Astrocyte (in vitro differentiated cells and primary cell): ENCODE measurements around the gene RASA4. TPM values are rescaled to one million over a fixed set of nuclear protein-coding genes. Genes with fewer than 3 reads are reported as not detected.
"Not testable (repeated sequence)": the region's sequence is repeated elsewhere in the genome, so short reads cannot be mapped to it uniquely, and the experiment has no call there.

Source experiments
- DNase-seq: peaks from one replicate; pipeline ENCODE4 v3.0.0-alpha.2; 2010; ENCODE audit warnings: low read depth
- FAIRE-seq: peaks from 2 replicates; lab custom pipeline; 2011; peaks lifted over from hg19 to GRCh38; lab: Jason Lieb, UNC
- H2AFZ ChIP-seq: 2 replicates; pipeline ENCODE4 v1.6.0; 2012; ENCODE audit warnings: low read depth, low read length, inconsistent platforms
- H3K27ac ChIP-seq: 2 replicates; pipeline ENCODE4 v1.5.1; 2011; ENCODE audit warnings: low read depth, low read length, inconsistent platforms
- H3K27me3 ChIP-seq: 2 replicates; pipeline ENCODE4 v1.6.0; 2011; ENCODE audit warnings: low read length, inconsistent platforms; ENCODE audit not compliant: insufficient read depth
- H3K36me3 ChIP-seq: 2 replicates; pipeline ENCODE4 v1.5.1; 2011; ENCODE audit warnings: low read length, inconsistent platforms; ENCODE audit not compliant: insufficient read depth
- H3K4me1 ChIP-seq: 2 replicates; pipeline ENCODE4 v1.5.1; 2011; ENCODE audit warnings: low read length, inconsistent platforms; ENCODE audit not compliant: insufficient read depth
- H3K4me2 ChIP-seq: 2 replicates; pipeline ENCODE4 v1.6.0; 2012; ENCODE audit warnings: low read length, inconsistent platforms
- H3K4me3 ChIP-seq: 2 replicates; pipeline ENCODE4 v1.5.1; 2011; ENCODE audit warnings: low read depth, mild to moderate bottlenecking, low read length, inconsistent platforms; ENCODE audit not compliant: insufficient read depth
- H3K79me2 ChIP-seq: 2 replicates; pipeline ENCODE4 v1.6.0; 2012; ENCODE audit warnings: mild to moderate bottlenecking, low read length, inconsistent platforms; ENCODE audit not compliant: insufficient read depth
- H3K9ac ChIP-seq: 2 replicates; pipeline ENCODE4 v1.6.0; 2012; ENCODE audit warnings: mild to moderate bottlenecking, low read length, inconsistent platforms
- H3K9me3 ChIP-seq: 2 replicates; pipeline ENCODE4 v1.5.1; 2012; ENCODE audit warnings: low read depth, mild to moderate bottlenecking, low read length, inconsistent platforms; ENCODE audit not compliant: insufficient read depth
- H4K20me1 ChIP-seq: 2 replicates; pipeline ENCODE4 v1.6.0; 2012; ENCODE audit warnings: low read length, inconsistent platforms; ENCODE audit not compliant: insufficient read depth
- H3K27ac Mint-ChIP-seq: one replicate; pipeline ENCODE4 v1.8.0; 2021; ENCODE audit warnings: mild to moderate bottlenecking, mixed read lengths; ENCODE audit not compliant: unreplicated experiment
- H3K27me3 Mint-ChIP-seq: one replicate; pipeline ENCODE4 v1.8.0; 2021; ENCODE audit warnings: low read depth, mixed read lengths; ENCODE audit not compliant: unreplicated experiment
- H3K36me3 Mint-ChIP-seq: one replicate; pipeline ENCODE4 v1.8.0; 2021; ENCODE audit warnings: low read depth, mixed read lengths; ENCODE audit not compliant: unreplicated experiment
- H3K4me1 Mint-ChIP-seq: one replicate; pipeline ENCODE4 v1.8.0; 2021; ENCODE audit warnings: low read depth, mixed read lengths; ENCODE audit not compliant: unreplicated experiment
- H3K4me3 Mint-ChIP-seq: one replicate; pipeline ENCODE4 v1.8.0; 2021; ENCODE audit warnings: mild to moderate bottlenecking, moderate library complexity, mixed read lengths; ENCODE audit not compliant: unreplicated experiment
- H3K9me3 Mint-ChIP-seq: one replicate; pipeline ENCODE4 v1.8.0; 2021; ENCODE audit warnings: mild to moderate bottlenecking, mixed read lengths; ENCODE audit not compliant: unreplicated experiment
- total RNA-seq: library from RNA; stranded (reverse); gene quantifications from 2 replicates; pipeline ENCODE4 v1.2.1, GENCODE V29; 2021

RASA4 gene
- total RNA-seq, 1 donor from 2014 or later = 7.2 TPM

DNA sequence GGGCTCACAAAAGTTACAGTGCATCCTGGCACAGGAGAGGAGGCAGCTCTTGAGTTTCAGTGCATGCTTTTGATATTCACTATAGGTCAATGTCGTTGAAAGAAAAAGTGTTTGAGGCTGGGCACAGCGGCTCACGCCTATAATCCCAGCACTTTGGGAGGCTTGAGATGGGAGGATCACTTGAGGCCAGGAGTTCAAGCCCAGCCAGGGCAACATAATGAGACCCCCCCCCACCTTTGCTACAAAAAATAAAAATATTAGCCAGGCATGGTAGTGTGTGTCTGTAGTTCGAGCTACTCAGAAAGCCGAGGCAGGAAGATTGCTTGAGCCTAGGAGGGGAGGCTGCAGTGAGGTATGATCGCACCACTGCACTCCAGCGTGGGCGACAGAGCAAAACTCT, 1.6 kb upstream of the RASA4 start:
- H3K36me3 Mint-ChIP-seq, H3K27ac Mint-ChIP-seq, H3K4me1 ChIP-seq: not testable (repeated sequence)

DNA sequence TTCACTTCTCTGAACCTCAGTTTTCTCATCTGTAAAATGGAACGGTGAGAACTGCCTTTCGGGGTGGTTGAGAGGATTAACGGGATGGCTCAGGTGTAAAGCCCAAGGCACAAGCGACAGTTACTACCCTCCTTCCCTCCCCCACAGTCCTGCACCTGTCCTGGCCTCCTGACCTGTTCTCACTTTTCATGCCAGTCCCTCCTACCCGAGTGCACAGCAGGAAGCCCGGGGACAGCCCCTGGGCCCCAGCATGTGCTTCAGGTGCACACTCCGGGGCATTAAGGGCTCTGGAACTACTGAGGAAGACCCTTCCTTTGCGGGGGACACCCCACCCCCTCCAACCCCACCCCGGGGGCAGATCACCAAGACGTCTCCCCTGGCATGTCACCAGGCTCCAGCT, 626 bp downstream of the RASA4 start:
- not testable (repeated sequence) for H4K20me1 ChIP-seq, FAIRE-seq, H3K4me1 Mint-ChIP-seq, DNase-seq, H3K4me3 ChIP-seq, H3K9me3 ChIP-seq, H3K4me3 Mint-ChIP-seq, H3K36me3 Mint-ChIP-seq, H3K27me3 Mint-ChIP-seq, H3K27ac Mint-ChIP-seq, H3K9me3 Mint-ChIP-seq, H3K27ac ChIP-seq, H3K9ac ChIP-seq, H2AFZ ChIP-seq, H3K4me2 ChIP-seq, H3K36me3 ChIP-seq, H3K27me3 ChIP-seq, H3K79me2 ChIP-seq, H3K4me1 ChIP-seq

More for the DNA sequence above, 1.6 kb upstream of the RASA4 start:
- DNase-seq, H3K36me3 ChIP-seq, H3K9ac ChIP-seq, H3K4me2 ChIP-seq, H3K9me3 Mint-ChIP-seq, H3K79me2 ChIP-seq, H4K20me1 ChIP-seq, H3K27me3 Mint-ChIP-seq, H3K27ac ChIP-seq, FAIRE-seq, H3K27me3 ChIP-seq, H3K9me3 ChIP-seq, H3K4me1 Mint-ChIP-seq, H3K4me3 ChIP-seq, H3K4me3 Mint-ChIP-seq, H2AFZ ChIP-seq: not testable (repeated sequence)

DNA sequence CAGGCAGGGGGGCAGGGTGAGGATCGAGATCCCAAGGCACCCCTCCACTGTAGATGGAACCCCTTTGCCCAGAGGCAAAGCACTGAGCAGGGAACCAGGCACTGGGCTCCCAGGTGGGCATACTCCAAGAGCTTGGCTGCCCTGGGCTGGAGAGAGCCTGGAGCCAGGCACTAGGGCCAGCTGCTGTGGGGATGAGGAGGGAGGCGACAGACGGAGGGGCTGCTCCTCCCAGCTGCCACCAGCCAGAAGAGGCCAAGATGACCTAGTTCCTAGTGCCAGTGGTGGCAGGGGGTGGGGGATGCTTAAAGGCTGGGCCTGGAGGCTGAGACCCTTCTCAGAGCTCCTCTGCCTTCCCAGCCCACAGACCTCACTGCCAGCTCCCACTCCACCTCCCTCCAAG, 1.7 kb downstream of the RASA4 start:
- FAIRE-seq, H2AFZ ChIP-seq, H3K36me3 ChIP-seq, H3K4me2 ChIP-seq, H3K27ac Mint-ChIP-seq, H3K79me2 ChIP-seq, H3K4me3 ChIP-seq, H3K4me1 ChIP-seq, H3K27ac ChIP-seq, H3K4me3 Mint-ChIP-seq, H3K9me3 Mint-ChIP-seq, H3K9ac ChIP-seq, H3K9me3 ChIP-seq, H3K4me1 Mint-ChIP-seq, H3K36me3 Mint-ChIP-seq, H3K27me3 Mint-ChIP-seq, DNase-seq, H3K27me3 ChIP-seq, H4K20me1 ChIP-seq: not testable (repeated sequence)

DNA sequence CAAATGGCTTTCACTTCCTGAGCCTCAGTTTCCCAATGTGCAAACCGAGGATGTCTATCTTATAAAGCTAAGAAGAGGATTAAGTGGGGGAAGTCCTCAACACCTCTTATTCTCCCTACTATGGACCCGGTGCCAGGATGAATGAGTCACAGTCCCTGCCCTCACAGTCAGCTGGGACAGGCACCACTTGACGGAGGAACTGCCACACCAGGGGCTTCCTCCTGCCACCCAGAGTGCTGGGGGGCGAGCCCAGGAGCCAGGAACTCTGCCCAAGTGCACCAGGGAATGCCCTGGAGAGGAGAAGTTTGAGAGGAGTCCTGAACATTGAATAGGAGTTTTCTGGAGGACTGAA, 2.2 kb downstream of the RASA4 start:
- H3K9me3 ChIP-seq, H3K36me3 Mint-ChIP-seq, H3K27ac Mint-ChIP-seq, H3K4me3 Mint-ChIP-seq, H3K4me2 ChIP-seq, H3K79me2 ChIP-seq, H3K4me3 ChIP-seq, H3K4me1 Mint-ChIP-seq, H3K36me3 ChIP-seq, H3K27me3 ChIP-seq, DNase-seq, FAIRE-seq, H3K27me3 Mint-ChIP-seq, H2AFZ ChIP-seq, H4K20me1 ChIP-seq, H3K4me1 ChIP-seq, H3K9ac ChIP-seq, H3K9me3 Mint-ChIP-seq, H3K27ac ChIP-seq: not testable (repeated sequence)

DNA sequence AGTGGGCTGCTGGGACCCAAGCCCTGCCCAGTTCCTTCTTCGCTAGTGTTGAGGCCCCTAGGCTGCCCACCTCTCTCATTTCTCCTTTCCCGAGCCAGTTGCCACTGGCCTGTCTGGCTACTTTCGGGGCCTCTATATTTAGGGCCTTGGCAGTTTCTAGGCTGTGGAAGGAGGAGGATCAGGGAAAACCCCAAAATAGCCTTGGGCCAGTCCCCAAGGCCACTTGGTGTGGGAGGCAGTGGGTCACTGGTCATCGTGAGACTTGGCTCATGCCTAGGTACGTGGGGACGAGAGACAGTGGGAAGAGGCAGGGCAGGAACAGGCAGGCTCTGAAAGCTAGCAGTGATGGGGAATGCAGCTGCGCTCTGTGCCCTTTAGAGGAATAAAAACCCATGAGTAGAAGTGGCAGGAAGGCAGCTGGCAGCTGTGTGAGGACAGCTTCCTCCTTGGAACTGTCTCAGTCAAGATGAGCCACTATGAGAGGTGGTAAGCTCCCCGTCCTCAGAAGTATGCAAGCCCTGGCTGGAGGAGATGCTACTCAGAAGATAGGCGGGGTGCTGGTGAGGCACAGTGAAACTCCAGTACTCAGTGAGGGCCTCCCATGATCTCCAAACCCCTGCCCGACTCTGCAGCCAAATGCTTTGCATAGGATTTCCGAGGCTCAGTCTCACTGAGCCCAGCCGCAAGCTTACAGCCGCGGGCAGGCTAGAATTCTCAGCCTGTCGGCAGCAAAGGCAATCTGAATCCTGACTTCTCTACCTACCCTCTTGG, 2.8 kb downstream of the RASA4 start:
- H3K4me1 Mint-ChIP-seq, H3K27me3 Mint-ChIP-seq: not testable (repeated sequence)

DNA sequence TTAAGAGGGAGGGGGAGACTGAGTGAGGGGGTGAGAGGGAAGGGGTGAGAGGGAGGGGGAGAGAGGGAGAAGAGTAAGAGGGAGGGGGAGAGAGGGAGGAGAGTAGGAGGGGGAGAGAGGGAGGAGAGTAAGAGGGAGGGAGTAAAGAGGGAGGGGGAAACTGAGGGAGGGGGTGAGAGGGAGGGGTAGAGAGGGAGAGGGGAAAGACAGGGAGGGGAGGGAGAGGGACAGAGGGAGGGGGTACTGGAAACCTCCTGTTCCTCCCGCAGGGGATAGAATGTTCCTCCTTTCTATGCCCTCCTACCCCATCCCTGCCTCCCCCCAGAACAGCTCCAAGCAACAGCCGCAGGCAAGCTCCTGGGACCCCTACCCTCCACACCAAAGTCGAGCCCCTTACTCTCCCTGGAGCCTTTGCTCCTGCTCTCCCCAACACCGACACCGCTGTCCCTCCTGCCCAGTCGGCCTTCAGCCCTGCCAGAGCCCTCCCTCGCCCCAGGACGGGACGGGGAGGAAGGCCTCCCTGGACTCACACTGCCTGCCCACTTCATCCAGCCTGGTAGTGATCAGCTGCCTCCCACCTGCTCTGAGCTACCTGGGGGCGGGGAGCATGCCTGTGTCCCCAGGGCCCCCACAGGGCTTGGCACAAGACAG, 4.8 kb downstream of the RASA4 start:
- not testable (repeated sequence) for FAIRE-seq, H3K36me3 ChIP-seq, H3K9ac ChIP-seq, H3K79me2 ChIP-seq, H3K4me1 Mint-ChIP-seq, H3K27ac ChIP-seq, H3K9me3 Mint-ChIP-seq, H3K27ac Mint-ChIP-seq, H3K4me1 ChIP-seq, H3K4me3 Mint-ChIP-seq, H3K36me3 Mint-ChIP-seq, H3K27me3 ChIP-seq, H3K4me3 ChIP-seq, H3K27me3 Mint-ChIP-seq, H3K9me3 ChIP-seq, H2AFZ ChIP-seq, DNase-seq, H4K20me1 ChIP-seq
- peak overlapping the region; percentile 54 for H3K4me2 ChIP-seq

More for the DNA sequence above, 2.8 kb downstream of the RASA4 start:
- not testable (repeated sequence) for H4K20me1 ChIP-seq, H3K36me3 Mint-ChIP-seq, H3K9me3 ChIP-seq, H3K4me2 ChIP-seq, H3K36me3 ChIP-seq, H3K9ac ChIP-seq, H3K79me2 ChIP-seq, H3K27ac Mint-ChIP-seq, H3K4me3 ChIP-seq, H3K4me1 ChIP-seq, H3K27me3 ChIP-seq, DNase-seq, H3K4me3 Mint-ChIP-seq, H2AFZ ChIP-seq, H3K9me3 Mint-ChIP-seq, FAIRE-seq, H3K27ac ChIP-seq
